GM18868 (cell line): ENCODE data around the gene LHX6.

ENCODE experiments used
- ATAC-seq: cut with Tn5 transposase; IDR thresholded peaks from one replicate; pipeline ENCODE4 v1.9.1; 2021; ENCODE audit warnings: mild to moderate bottlenecking, moderate library complexity; ENCODE audit not compliant: unreplicated experiment

LHX6 gene

GRCh38 chr9:122236681-122237080 lies 7.9 kb upstream of the LHX6 start:
- ATAC-seq: no peak

GRCh38 chr9:122234022-122234748 lies 5.4 kb upstream of the LHX6 start:
- ATAC-seq: no peak

GRCh38 chr9:122232796-122233306 lies 4.1 kb upstream of the LHX6 start:
- ATAC-seq: no peak

- no peak for ATAC-seq
Measured at GRCh38 chr9:122229485-122229837, 704 bp upstream of the LHX6 start.

- ATAC-seq: no peak
Measured at GRCh38 chr9:122228191-122228567, 578 bp downstream of the LHX6 start.

- no peak for ATAC-seq
Measured at GRCh38 chr9:122227575-122227900, 1.2 kb downstream of the LHX6 start.

- ATAC-seq: no peak
Measured at GRCh38 chr9:122226758-122227574, 1.8 kb downstream of the LHX6 start.

GRCh38 chr9:122226142-122226757 lies 2.5 kb downstream of the LHX6 start:
- ATAC-seq: no peak

- ATAC-seq: no peak
Measured at GRCh38 chr9:122225312-122226141, 3.2 kb downstream of the LHX6 start.

GRCh38 chr9:122223435-122223834 lies 5.3 kb downstream of the LHX6 start:
- ATAC-seq: no peak

GRCh38 chr9:122222791-122223190 lies 6.0 kb downstream of the LHX6 start:
- ATAC-seq: no peak

- ATAC-seq: no peak
Measured at GRCh38 chr9:122221183-122221811, 7.5 kb downstream of the LHX6 start.

- ATAC-seq: no peak
Measured at GRCh38 chr9:122220673-122221182, 8.0 kb downstream of the LHX6 start.

GRCh38 chr9:122219856-122220672 lies 8.7 kb downstream of the LHX6 start:
- ATAC-seq: no peak

- no peak for ATAC-seq
Measured at GRCh38 chr9:122218935-122219855, 9.6 kb downstream of the LHX6 start.

GRCh38 chr9:122218071-122218934 lies 10.5 kb downstream of the LHX6 start:
- ATAC-seq: no peak

GRCh38 chr9:122217640-122218039 lies 11.1 kb downstream of the LHX6 start:
- ATAC-seq: no peak
